SK-N-SH (cell line): ENCODE results near the gene MACROD1. TPM values are rescaled to one million over a fixed set of nuclear protein-coding genes. Genes with fewer than 3 reads are reported as not detected.

Experiments
- CTCF ChIA-PET: fragments of 300-600, 350-600 bp; formaldehyde crosslinking; extraction: SDS; loops from one replicate; lab custom pipeline; 2021; lab: Yijun Ruan, JAX
- POLR2A ChIA-PET: fragments of 350-600 bp; sonication (Branson Sonifier 250); formaldehyde crosslinking; extraction: SDS; loops from one replicate; lab custom pipeline; 2020; ENCODE audit warnings: antibody characterized with exemption, inconsistent platforms; lab: Yijun Ruan, JAX
- DNase-seq: peaks from one replicate; pipeline ENCODE4 v3.0.0; 2012
- H2AFZ ChIP-seq: fragments of 200-600 bp; sonication (generic); 2 replicates; pipeline ENCODE4 v1.8.1; 2016; ENCODE audit warnings: antibody characterized with exemption, mild to moderate bottlenecking, low read depth
- H3F3A ChIP-seq: fragments of 200-600 bp; sonication (generic); replicated peaks from 2 replicates; pipeline ENCODE3; 2016; ENCODE audit warnings: antibody characterized with exemption, mild to moderate bottlenecking; ENCODE audit not compliant: insufficient read depth
- H3K27ac ChIP-seq, 2 experiments: fragments of 200-500 bp in 1 of 2; fragments of 200-600 bp in 1 of 2; sonication (Bioruptor generic) in 1 of 2; sonication (generic), shearing (Covaris generic) in 1 of 2; 2 replicates each; pipeline versions ENCODE4 v1.5.1 to v1.6.1; 2014 to 2016; ENCODE audit warnings: low read depth in 2 of 2, inconsistent platforms in 1 of 2, low read length in 1 of 2, mild to moderate bottlenecking in 1 of 2, mixed read lengths in 1 of 2
- H3K27me3 ChIP-seq: fragments of 200-600 bp; sonication (generic), shearing (Covaris generic); 2 replicates; pipeline ENCODE4 v1.6.1; 2016; ENCODE audit warnings: mixed run types; ENCODE audit not compliant: insufficient read depth
- H3K36me3 ChIP-seq, 2 experiments: fragments of 200-500 bp in 1 of 2; fragments of 200-600 bp in 1 of 2; sonication (Bioruptor generic) in 1 of 2; sonication (generic) in 1 of 2; replicated peaks in 1 of 2; 2 replicates each; pipeline versions ENCODE3 to v1.5.1; 2014 to 2016; ENCODE audit warnings: low read length in 1 of 2, mild to moderate bottlenecking in 1 of 2; ENCODE audit not compliant: insufficient read depth in 2 of 2, control insufficient read depth in 1 of 2
- H3K4me1 ChIP-seq, 2 experiments: fragments of 200-500 bp in 1 of 2; fragments of 200-600 bp in 1 of 2; sonication (Bioruptor generic) in 1 of 2; sonication (generic), shearing (Covaris generic) in 1 of 2; 2 replicates each; pipeline versions ENCODE4 v1.5.1 to v1.6.1; 2014 to 2016; ENCODE audit warnings: low read depth in 1 of 2, low read length in 1 of 2, mixed run types in 1 of 2; ENCODE audit not compliant: insufficient read depth in 2 of 2, control insufficient read depth in 1 of 2
- H3K4me2 ChIP-seq: fragments of 200-600 bp; sonication (generic), shearing (Covaris generic); 2 replicates; pipeline ENCODE4 v1.6.1; 2017; ENCODE audit warnings: mixed run types
- H3K4me3 ChIP-seq, 2 experiments: fragments of 200-500 bp in 1 of 2; fragments of 200-600 bp in 1 of 2; sonication (Bioruptor generic) in 1 of 2; sonication (generic), shearing (Covaris generic) in 1 of 2; 2 replicates each; pipeline versions ENCODE4 v1.5.1 to v1.8.1; 2014 to 2016; ENCODE audit warnings: low read depth in 2 of 2, inconsistent platforms in 1 of 2, low read length in 1 of 2, mild to moderate bottlenecking in 1 of 2, mixed read lengths in 1 of 2, moderate library complexity in 1 of 2
- H3K79me2 ChIP-seq: fragments of 200-600 bp; sonication (generic); 2 replicates; pipeline ENCODE4 v1.8.1; 2017; ENCODE audit warnings: mild to moderate bottlenecking; ENCODE audit not compliant: insufficient read depth
- H3K9ac ChIP-seq: fragments of 200-600 bp; sonication (generic); 2 replicates; pipeline ENCODE4 v1.6.1; 2017; ENCODE audit warnings: mixed run types
- H3K9me2 ChIP-seq: fragments of 200-600 bp; sonication (generic); 2 replicates; pipeline ENCODE4 v1.6.1; 2017; ENCODE audit warnings: mixed run types
- H3K9me3 ChIP-seq: fragments of 200-600 bp; sonication (generic); 2 replicates; pipeline ENCODE4 v1.6.1; 2017; ENCODE audit warnings: mixed run types, mild to moderate bottlenecking, moderate library complexity
- H4K20me1 ChIP-seq: fragments of 200-600 bp; sonication (generic); 2 replicates; pipeline ENCODE4 v1.6.1; 2017; ENCODE audit warnings: mild to moderate bottlenecking, mixed run types; ENCODE audit not compliant: insufficient read depth
- ELF1 ChIP-seq: IDR thresholded peaks from 2 replicates; pipeline ENCODE4 v1.4.0; 2012
- EP300 ChIP-seq, 2 experiments: IDR thresholded peaks; 2 replicates each; pipeline versions ENCODE4 v1.4.0 to v1.6.1; 2012; ENCODE audit warnings: borderline replicate concordance in 1 of 2, low read depth in 1 of 2, low read length in 1 of 2
- FOSL2 ChIP-seq: IDR thresholded peaks from 2 replicates; pipeline ENCODE4 v1.4.0; 2012; ENCODE audit warnings: low read depth, mild to moderate bottlenecking, moderate library complexity, borderline replicate concordance
- FOXM1 ChIP-seq: IDR thresholded peaks from 2 replicates; pipeline ENCODE4 v1.4.0; 2012; ENCODE audit warnings: low read depth, mild to moderate bottlenecking
- GABPA ChIP-seq: IDR thresholded peaks from 2 replicates; pipeline ENCODE4 v1.4.0; 2012; ENCODE audit warnings: low read depth, mild to moderate bottlenecking
- GATA2 ChIP-seq: sonication (generic); formaldehyde crosslinking; IDR thresholded peaks from 2 replicates; pipeline ENCODE4 v1.5.0; 2020; ENCODE audit warnings: mild to moderate bottlenecking, missing genetic modification reagents
- MXI1 ChIP-seq: IDR thresholded peaks from 2 replicates; pipeline ENCODE4 v1.6.1; 2012; ENCODE audit warnings: mild to moderate bottlenecking, low read depth, low read length, improper control_type of control experiment
- POLR2AphosphoS5 ChIP-seq: IDR thresholded peaks from 2 replicates; pipeline ENCODE4 v1.6.1; 2012; ENCODE audit warnings: low read depth, low read length
- REST ChIP-seq: IDR thresholded peaks from 2 replicates; pipeline ENCODE4 v1.6.1; 2012; ENCODE audit warnings: mild to moderate bottlenecking, low read depth, low read length, moderate library complexity
- SMC3 ChIP-seq: IDR thresholded peaks from 2 replicates; pipeline ENCODE4 v1.6.1; 2012; ENCODE audit warnings: low read depth, low read length, improper control_type of control experiment
- TEAD4 ChIP-seq: IDR thresholded peaks from 2 replicates; pipeline ENCODE4 v1.4.0; 2012; ENCODE audit warnings: mild to moderate bottlenecking, borderline replicate concordance; ENCODE audit not compliant: insufficient read depth
- USF1 ChIP-seq: IDR thresholded peaks from 2 replicates; pipeline ENCODE4 v1.4.0; 2012; ENCODE audit warnings: low read depth, borderline replicate concordance
- USF2 ChIP-seq: fragments of 150-350 bp; IDR thresholded peaks from 2 replicates; pipeline ENCODE4 v1.6.1; 2017; ENCODE audit warnings: antibody characterized with exemption, low read length, low read depth, borderline replicate concordance
- WGBS: methylation state at CpG from one replicate; pipeline ENCODE4 v1.1.6; 2017; ENCODE audit warnings: low lambda C conversion rate; 5-methylcytosine and 5-hydroxymethylcytosine counted together
- polyA plus RNA-seq, 3 experiments: library from polyadenylated mRNA; depleted of rRNA; stranded (reverse); fragments of >200 nt; gene quantifications; 2 replicates each; pipeline ENCODE4 v1.2.3, GENCODE V29; 2012

Gene MACROD1
- polyA plus RNA-seq, 1 of the 3 experiments (the other 2 are of a cell fraction): 49.1 TPM

GRCh38 chr11:63998558-63999348 is 167.2 kb downstream of the MACROD1 start:
- ChIA-PET CTCF (interaction anchor here (0.6 to 1.1 kb wide), 2 partner anchors 86 to 146 kb away, joined by 3 to 5 read pairs; no protein-coding TSS in a partner anchor), POLR2A (interaction anchor here (1.0 kb wide), 1 partner anchor 9 kb away, joined by 4 read pairs; no protein-coding TSS in a partner anchor)
- Histone ChIP-seq H3K9ac (no peak overlapping the region), H3K9me2 (no peaks in the 10 kb centered on the region), H3F3A (no peaks in the 10 kb centered on the region), H3K4me1 (peaks cover 0 to 2% of the 10 kb centered on the region in 2 experiments; a peak in 1 of 4 replicates), H3K4me2 (no peak overlapping the region), H3K4me3 (no peak overlapping the region), H2AFZ (no peak overlapping the region), H3K9me3 (no peaks in the 10 kb centered on the region), H4K20me1 (peaks cover 21% of the 10 kb centered on the region), H3K36me3 (peaks cover 0 to 46% of the 10 kb centered on the region in 2 experiments), H3K79me2 (peaks cover 7% of the 10 kb centered on the region; the same call in 1 of the 2 replicates), H3K27me3 (no peaks in the 10 kb centered on the region)
- DNase-seq: peak; percentile 52
- TF ChIP-seq SMC3: no peak
- TF ChIP-seq REST: no peak
- no peak for TF ChIP-seq GATA2 (CRISPR knock-in tag)
- TF ChIP-seq, all 33 proteins: peak for 0
- 92% methylated on average over 29 of the region's 54 CpGs for WGBS
- no peak overlapping the region for H3K27ac ChIP-seq

GRCh38 chr11:63997801-63998337 is 168.0 kb downstream of the MACROD1 start:
- no peak for DNase-seq
- POLR2A ChIA-PET: interaction anchor here (1.0 kb wide), 1 partner anchor 10 kb away, joined by 4 read pairs; no protein-coding TSS in a partner anchor
- Histone ChIP-seq H3K4me3 (no peak overlapping the region), H3K79me2 (peaks cover 7% of the 10 kb centered on the region; the same call in 1 of the 2 replicates), H3K4me1 (peaks cover 0 to 2% of the 10 kb centered on the region in 2 experiments; a peak in 1 of 4 replicates), H4K20me1 (peaks cover 19% of the 10 kb centered on the region), H3F3A (no peaks in the 10 kb centered on the region), H3K36me3 (peaks cover 0 to 43% of the 10 kb centered on the region in 2 experiments), H3K9me2 (no peaks in the 10 kb centered on the region), H3K9ac (no peak overlapping the region), H2AFZ (no peak overlapping the region), H3K9me3 (no peaks in the 10 kb centered on the region), H3K4me2 (no peak overlapping the region), H3K27me3 (no peaks in the 10 kb centered on the region), H3K27ac (no peak overlapping the region)
- CTCF ChIA-PET: no interaction called here
- WGBS: 89% methylated on average over 3 of the region's 11 CpGs
- TF ChIP-seq USF1: no peak
- no peak for TF ChIP-seq MXI1
- no peak for TF ChIP-seq ELF1
- no peak for TF ChIP-seq FOXM1
- TF ChIP-seq POLR2AphosphoS5: no peak
- no peak for TF ChIP-seq USF2
- TF ChIP-seq GABPA: no peak
- no peak for TF ChIP-seq TEAD4
- no peak for TF ChIP-seq FOSL2
- TF ChIP-seq EP300 (IDR thresholded peaks at IDR 0.05; ENCODE audit: borderline replicate concordance in 1 of 2, low read depth in 1 of 2, low read length in 1 of 2): no peak
- TF ChIP-seq, all 33 proteins: peak for 0
